ENCODE measurements around the gene UTP25.

DNA sequence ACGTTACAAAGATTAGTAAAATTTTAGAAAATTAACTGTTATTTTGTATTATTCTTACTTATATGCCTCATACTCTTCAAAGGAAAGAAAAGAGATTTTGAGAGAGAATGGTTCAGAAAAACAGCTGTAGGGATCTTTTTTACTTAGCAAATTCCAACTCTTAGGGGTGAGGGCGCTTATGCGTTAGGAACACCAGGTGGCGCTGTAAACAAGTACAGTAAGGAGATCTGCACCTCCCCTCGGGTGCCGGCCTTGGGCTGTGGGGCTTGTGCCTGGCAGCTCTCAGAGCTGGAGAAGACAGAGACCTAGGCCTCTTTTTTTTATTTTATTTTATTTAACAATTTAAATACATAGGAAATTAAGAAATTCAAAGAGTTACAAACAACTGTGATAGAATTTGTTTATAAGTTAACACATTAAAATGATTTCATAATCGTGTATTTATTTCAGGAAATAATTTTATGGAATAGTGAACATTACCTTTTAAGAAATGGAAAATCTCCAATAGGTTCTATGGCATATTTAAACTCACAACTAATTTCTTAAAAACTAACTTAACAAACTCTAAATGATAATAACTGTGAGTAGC, 32.6 kb downstream of the UTP25 start:
- TF ChIP-seq CTCF (IDR thresholded peaks at IDR 0.05) (peak; percentile 96), EZH2 (IDR thresholded peaks at IDR 0.05) (no peak), EZH2phosphoT487 (IDR thresholded peaks at IDR 0.05) (no peak)

Measured in neural progenitor cell (in vitro differentiated cells).